RWPE2 (cell line): Measurements from ENCODE around the gene FUS.
"Not testable (repeated sequence)": the region's sequence is repeated elsewhere in the genome, so short reads cannot be mapped to it uniquely, and the experiment has no call there.

Experiments used
- ATAC-seq: fragments of 200-7000 bp; cut with Tn5 transposase; 3 replicates; pipeline ENCODE4 v1.9.1; 2021; ENCODE audit warnings: low read depth
- DNase-seq: peaks from one replicate; pipeline ENCODE4 v3.0.0-alpha.2; 2020; ENCODE audit warnings: low spot score
- H3K27ac ChIP-seq: fragments of 450-650 bp; 2 replicates; pipeline ENCODE4 v1.5.1; 2017; ENCODE audit warnings: mild to moderate bottlenecking; ENCODE audit not compliant: poor library complexity, severe bottlenecking
- H3K27me3 ChIP-seq: fragments of 250-450 bp; sonication (Bioruptor Pico); 2 replicates; pipeline ENCODE4 v1.5.1; 2021; ENCODE audit warnings: mild to moderate bottlenecking, moderate library complexity; ENCODE audit not compliant: insufficient read depth, poor library complexity, severe bottlenecking
- H3K36me3 ChIP-seq: fragments of 250-450 bp; sonication (Bioruptor Pico); 2 replicates; pipeline ENCODE4 v1.5.1; 2020; ENCODE audit warnings: low read depth, mild to moderate bottlenecking, moderate library complexity
- H3K4me1 ChIP-seq: fragments of 250-450 bp; sonication (Bioruptor Pico); 2 replicates; pipeline ENCODE4 v1.5.1; 2021; ENCODE audit warnings: mild to moderate bottlenecking, moderate library complexity; ENCODE audit not compliant: insufficient read depth, poor library complexity, severe bottlenecking
- H3K4me3 ChIP-seq: fragments of 250-450 bp; sonication (Bioruptor Pico); 2 replicates; pipeline ENCODE4 v1.5.1; 2021; ENCODE audit warnings: mild to moderate bottlenecking, moderate library complexity; ENCODE audit not compliant: severe bottlenecking
- H3K9me3 ChIP-seq: fragments of 250-450 bp; sonication (Bioruptor Pico); 2 replicates; pipeline ENCODE4 v1.5.1; 2021; ENCODE audit warnings: mild to moderate bottlenecking, moderate library complexity; ENCODE audit not compliant: severe bottlenecking
- TF ChIP-seq, protein P1 (sequence below): fragments of 450-650 bp; IDR thresholded peaks from one replicate; pipeline ENCODE4 v1.5.1; 2017; ENCODE audit warnings: mild to moderate bottlenecking, moderate library complexity; ENCODE audit not compliant: poor library complexity, severe bottlenecking

Gene FUS

DNA sequence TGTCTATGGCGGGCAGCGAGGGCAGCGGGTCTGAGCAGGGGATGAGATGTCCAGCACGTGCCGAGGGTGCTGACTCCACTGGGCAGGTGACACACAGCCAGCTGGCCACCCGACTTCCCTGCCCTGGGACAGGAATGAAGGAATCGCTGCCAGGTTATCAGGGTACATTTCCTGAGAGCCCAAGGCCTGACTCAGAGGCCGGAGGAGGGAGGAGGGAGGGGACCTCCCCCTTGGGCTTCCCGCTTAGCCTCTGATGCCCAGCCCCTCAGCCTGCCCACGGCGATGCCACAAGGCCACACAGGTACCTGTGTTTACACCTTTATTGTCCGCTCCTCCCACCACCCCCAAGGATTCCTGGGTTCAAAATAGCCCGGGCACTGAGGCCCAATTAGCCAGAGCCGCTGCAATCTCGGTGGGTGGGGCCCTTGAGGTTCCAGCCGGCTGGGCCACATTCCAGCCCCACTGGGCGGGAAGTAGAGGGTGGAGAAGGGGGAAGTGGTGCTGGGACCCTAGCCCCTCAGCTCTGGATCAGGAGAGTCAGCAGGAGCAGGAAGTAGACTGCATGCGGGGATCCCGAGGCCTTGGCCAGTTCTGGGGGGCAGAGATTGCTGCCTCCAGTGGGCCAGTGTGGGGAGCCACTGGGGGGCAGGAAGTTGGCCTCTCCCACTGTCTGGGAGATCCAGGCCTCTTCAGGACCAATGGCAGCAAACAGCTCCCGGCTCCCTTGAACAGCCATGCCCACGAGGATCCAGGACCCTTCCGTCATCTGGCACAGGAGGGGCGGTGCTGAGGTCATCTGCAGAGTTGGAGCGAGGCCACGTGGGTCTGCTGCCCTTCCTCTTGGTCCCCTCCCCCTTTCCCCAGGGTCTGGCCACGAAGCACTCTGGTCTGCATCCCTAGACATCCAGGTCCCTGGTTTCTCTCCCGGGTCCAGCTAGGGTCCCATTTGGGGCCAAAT, 41.0 kb upstream of the FUS start:
- H3K27ac ChIP-seq: peak overlapping the region; percentile 84
- H3K4me3 ChIP-seq: peak overlapping the region; percentile 3
- TF ChIP-seq, protein P1, sequence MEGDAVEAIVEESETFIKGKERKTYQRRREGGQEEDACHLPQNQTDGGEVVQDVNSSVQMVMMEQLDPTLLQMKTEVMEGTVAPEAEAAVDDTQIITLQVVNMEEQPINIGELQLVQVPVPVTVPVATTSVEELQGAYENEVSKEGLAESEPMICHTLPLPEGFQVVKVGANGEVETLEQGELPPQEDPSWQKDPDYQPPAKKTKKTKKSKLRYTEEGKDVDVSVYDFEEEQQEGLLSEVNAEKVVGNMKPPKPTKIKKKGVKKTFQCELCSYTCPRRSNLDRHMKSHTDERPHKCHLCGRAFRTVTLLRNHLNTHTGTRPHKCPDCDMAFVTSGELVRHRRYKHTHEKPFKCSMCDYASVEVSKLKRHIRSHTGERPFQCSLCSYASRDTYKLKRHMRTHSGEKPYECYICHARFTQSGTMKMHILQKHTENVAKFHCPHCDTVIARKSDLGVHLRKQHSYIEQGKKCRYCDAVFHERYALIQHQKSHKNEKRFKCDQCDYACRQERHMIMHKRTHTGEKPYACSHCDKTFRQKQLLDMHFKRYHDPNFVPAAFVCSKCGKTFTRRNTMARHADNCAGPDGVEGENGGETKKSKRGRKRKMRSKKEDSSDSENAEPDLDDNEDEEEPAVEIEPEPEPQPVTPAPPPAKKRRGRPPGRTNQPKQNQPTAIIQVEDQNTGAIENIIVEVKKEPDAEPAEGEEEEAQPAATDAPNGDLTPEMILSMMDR: no peak
- H3K4me1 ChIP-seq: peaks cover 36% of the 10 kb centered on the region
- no peaks in the 10 kb centered on the region for H3K9me3 ChIP-seq
- DNase-seq (peak; percentile 92), ATAC-seq (peak; percentile 59)
- no peaks in the 10 kb centered on the region for H3K27me3 ChIP-seq
- peaks cover 6% of the 10 kb centered on the region for H3K36me3 ChIP-seq

DNA sequence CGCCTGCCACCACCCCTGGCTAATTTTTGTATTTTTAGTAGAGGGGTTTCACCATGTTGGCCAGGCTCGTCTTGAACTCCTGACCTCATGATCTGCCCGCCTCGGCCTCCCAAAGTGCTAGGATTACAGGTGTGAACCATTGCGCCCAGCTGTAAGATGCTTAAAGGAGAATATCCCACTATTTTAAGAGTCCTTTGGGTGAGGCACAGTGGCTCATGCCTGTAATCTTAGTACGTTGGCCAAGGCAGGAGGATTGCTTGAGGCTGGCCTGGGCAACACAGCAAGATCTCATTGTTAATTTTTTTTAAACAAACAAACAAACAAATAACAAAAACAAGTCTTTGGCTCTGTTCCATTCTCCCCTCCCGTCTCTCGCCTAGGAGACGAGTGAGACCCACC, 38.9 kb upstream of the FUS start:
- peak overlapping the region; percentile 84 for H3K27ac ChIP-seq
- ATAC-seq, H3K4me3 ChIP-seq: not testable (repeated sequence)

DNA sequence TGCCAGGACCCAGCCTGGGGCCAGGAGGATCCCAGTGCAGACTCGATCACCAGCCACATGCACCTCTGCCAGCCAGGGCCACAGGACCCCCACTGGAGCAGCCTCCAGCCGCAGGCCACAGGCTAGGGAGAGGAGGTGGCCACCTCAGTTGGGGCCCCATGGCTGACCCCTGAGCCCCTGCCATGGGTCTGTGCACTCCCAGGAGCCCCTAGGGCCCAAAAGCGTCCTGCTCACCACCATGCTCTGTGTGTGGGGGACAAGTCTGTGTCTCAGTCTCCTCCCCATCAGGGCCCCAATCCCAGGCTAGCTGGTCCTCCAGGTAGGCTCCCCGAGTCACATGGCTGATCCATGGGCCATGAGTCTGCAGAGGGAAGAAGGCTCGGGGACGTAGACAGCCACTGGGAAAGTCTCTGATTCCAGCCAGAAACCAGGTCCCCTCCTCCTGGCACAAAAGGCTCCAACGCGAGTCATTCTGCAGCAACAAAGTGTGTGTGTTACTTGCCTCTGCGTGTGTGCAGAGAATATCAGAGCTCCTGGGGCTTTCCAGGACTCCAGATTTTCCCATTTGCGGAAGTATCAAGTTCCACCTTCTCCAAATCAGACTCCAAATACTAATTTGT, 38.3 kb upstream of the FUS start:
- peaks cover 26% of the 10 kb centered on the region for H3K4me1 ChIP-seq
- TF ChIP-seq, protein P1: no peak
- H3K36me3 ChIP-seq: no peaks in the 10 kb centered on the region
- H3K9me3 ChIP-seq: no peaks in the 10 kb centered on the region
- ATAC-seq (peak; percentile 4), DNase-seq (no peak)
- no peaks in the 10 kb centered on the region for H3K27me3 ChIP-seq
- H3K4me3 ChIP-seq: peak overlapping the region; percentile 6
- peak overlapping the region; percentile 84 for H3K27ac ChIP-seq

More for the DNA sequence above, 38.9 kb upstream of the FUS start:
- H3K27me3 ChIP-seq, H3K36me3 ChIP-seq, H3K9me3 ChIP-seq, DNase-seq: not testable (repeated sequence)
- H3K4me1 ChIP-seq: peaks cover 26% of the 10 kb centered on the region

DNA sequence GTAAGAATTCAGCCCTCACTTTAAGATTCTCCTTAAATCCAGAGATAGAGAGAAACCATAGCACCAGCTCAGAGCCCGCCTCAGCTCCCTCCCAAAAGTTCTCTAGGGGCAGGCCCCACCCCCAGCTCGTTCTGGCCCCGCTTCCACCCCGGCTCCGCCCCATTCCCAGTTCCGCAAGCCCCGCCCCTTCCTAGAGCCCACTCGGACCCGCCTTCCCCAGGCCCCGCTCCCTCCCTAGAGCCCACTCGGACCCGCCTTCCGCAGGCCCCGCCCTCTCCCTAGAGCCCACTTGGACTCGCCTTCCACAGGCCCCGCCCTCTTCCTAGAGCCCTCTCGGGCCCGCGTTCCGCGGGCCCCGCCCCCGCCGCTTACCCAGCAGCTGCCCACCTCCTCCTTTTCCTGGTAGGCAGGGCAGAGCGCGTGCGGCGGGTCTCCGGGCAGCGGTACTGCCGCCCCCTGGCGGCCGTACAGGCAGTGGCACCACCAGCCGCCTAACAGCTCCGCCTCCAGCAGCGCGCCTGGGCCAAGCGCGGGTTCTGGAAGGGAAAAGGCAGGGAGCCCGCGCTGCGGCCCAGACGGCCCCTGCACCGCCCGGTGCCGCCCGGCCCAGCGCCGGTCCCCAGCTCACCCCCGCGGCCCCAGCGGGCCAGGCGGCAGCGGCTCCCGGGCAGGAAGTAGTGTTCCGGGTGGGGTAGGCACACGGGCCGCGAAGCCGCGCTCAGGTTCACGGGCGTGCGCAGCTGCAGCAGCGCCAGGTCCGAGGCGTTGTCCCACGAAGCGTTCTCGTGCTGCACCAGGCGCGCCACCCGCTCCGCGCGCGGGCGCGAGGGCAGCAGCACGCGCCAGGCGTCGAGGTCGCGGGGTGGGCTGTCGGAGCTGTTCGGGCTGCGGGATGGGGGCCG, 37.6 kb upstream of the FUS start:
- Histone ChIP-seq H3K27me3 (no peaks in the 10 kb centered on the region), H3K27ac (peak overlapping the region; percentile 84), H3K4me3 (peak overlapping the region; percentile 27), H3K9me3 (no peaks in the 10 kb centered on the region), H3K36me3 (no peaks in the 10 kb centered on the region), H3K4me1 (peaks cover 26% of the 10 kb centered on the region)
- ATAC-seq (peak; percentile 66), DNase-seq (peak; percentile 98)
- TF ChIP-seq, protein P1: peak; percentile 97
